Smooth muscle cell (in vitro differentiated cells): ENCODE measurements around the gene MCOLN2. TPM values are rescaled to one million over a fixed set of nuclear protein-coding genes. Genes with fewer than 3 reads are reported as not detected.

Experiments
- DNase-seq: peaks from one replicate; lab custom pipeline; 2025; ENCODE audit not compliant: unreplicated experiment; lab: John Stamatoyannopoulos, UW
- H2AFZ ChIP-seq: fragments of 200-600 bp; sonication (generic); 2 replicates; pipeline ENCODE4 v1.6.0; 2016; ENCODE audit warnings: antibody characterized with exemption, low read depth, mild to moderate bottlenecking
- H3F3A ChIP-seq: fragments of 200-600 bp; sonication (generic); 2 replicates; pipeline ENCODE4 v1.6.0; 2017; ENCODE audit warnings: antibody characterized with exemption, low read depth
- H3K27ac ChIP-seq: fragments of 200-600 bp; sonication (generic); 2 replicates; pipeline ENCODE4 v1.5.1; 2016; ENCODE audit warnings: low read depth, mild to moderate bottlenecking
- H3K27me3 ChIP-seq: fragments of 200-600 bp; sonication (generic); 2 replicates; pipeline ENCODE4 v1.6.1; 2016; ENCODE audit warnings: low read depth, mild to moderate bottlenecking
- H3K36me3 ChIP-seq: fragments of 200-600 bp; sonication (generic); 2 replicates; pipeline ENCODE4 v1.5.1; 2016; ENCODE audit warnings: low read depth
- H3K4me1 ChIP-seq: fragments of 200-600 bp; sonication (generic); 2 replicates; pipeline ENCODE4 v1.5.1; 2016; ENCODE audit warnings: low read depth
- H3K4me2 ChIP-seq: fragments of 200-600 bp; sonication (generic); 2 replicates; pipeline ENCODE4 v1.6.0; 2016; ENCODE audit warnings: mild to moderate bottlenecking
- H3K4me3 ChIP-seq: fragments of 200-600 bp; sonication (generic); 2 replicates; pipeline ENCODE4 v1.5.1; 2016; ENCODE audit warnings: mild to moderate bottlenecking
- H3K79me2 ChIP-seq: fragments of 200-600 bp; sonication (generic); 2 replicates; pipeline ENCODE4 v1.6.0; 2016; ENCODE audit warnings: low read depth, mild to moderate bottlenecking
- H3K9ac ChIP-seq: fragments of 200-600 bp; sonication (generic); 2 replicates; pipeline ENCODE4 v1.6.0; 2016; ENCODE audit warnings: low read depth
- H3K9me3 ChIP-seq: fragments of 200-600 bp; sonication (generic); replicated peaks from 2 replicates; pipeline ENCODE4 v1.5.1; 2016; ENCODE audit warnings: low read depth
- H4K20me1 ChIP-seq: fragments of 200-600 bp; sonication (generic); 2 replicates; pipeline ENCODE4 v1.6.0; 2016; ENCODE audit warnings: low read depth
- CTCF ChIP-seq: fragments of 200-600 bp; sonication (generic); IDR thresholded peaks from 2 replicates; pipeline ENCODE4 v1.5.1; 2017; ENCODE audit warnings: borderline replicate concordance, mild to moderate bottlenecking, antibody characterized with exemption; ENCODE audit not compliant: insufficient read depth, poor library complexity, severe bottlenecking
- WGBS: methylation state at CpG from one replicate; pipeline ENCODE4 v1.1.7; 2016; ENCODE audit warnings: low lambda C conversion rate; 5-methylcytosine and 5-hydroxymethylcytosine counted together
- polyA plus RNA-seq: library from polyadenylated mRNA; unstranded; fragments of >200 nt; fragmentation: Nextera tagmentation; extraction: Ambion mirVana; gene quantifications from 2 replicates; pipeline ENCODE4 v1.2.1, GENCODE V29; 2016
- total RNA-seq: library from RNA; depleted of rRNA; stranded (reverse); fragments of >200 nt; gene quantifications from 2 replicates; pipeline ENCODE4 v1.2.3, GENCODE V29; 2014

MCOLN2 gene
- total and polyA plus RNA-seq, 2 experiments from 2014 or later = not detected

GRCh38 chr1:85001742-85002141, 4.8 kb upstream of the MCOLN2 start:
- H3K4me1 ChIP-seq = peaks cover 10% of the 10 kb centered on the region
- DNase-seq = no peak
- no peaks in the 10 kb centered on the region for H3F3A ChIP-seq
- H3K9me3 ChIP-seq = no peaks in the 10 kb centered on the region
- H3K9ac ChIP-seq = no peak overlapping the region
- no peaks in the 10 kb centered on the region for H3K36me3 ChIP-seq
- TF ChIP-seq CTCF = no peak
- no peak overlapping the region for H3K4me2 ChIP-seq
- no peak overlapping the region for H2AFZ ChIP-seq
- H3K27ac ChIP-seq = no peak overlapping the region
- no peaks in the 10 kb centered on the region for H4K20me1 ChIP-seq
- H3K27me3 ChIP-seq = peaks cover 60% of the 10 kb centered on the region
- no peaks in the 10 kb centered on the region for H3K79me2 ChIP-seq
- no peak overlapping the region for H3K4me3 ChIP-seq

- no peaks in the 10 kb centered on the region for H3K9me3 ChIP-seq
- no peak overlapping the region for H3K9ac ChIP-seq
- no peaks in the 10 kb centered on the region for H4K20me1 ChIP-seq
- 37% methylated on average over 14 of the region's 14 CpGs for WGBS
- H3K36me3 ChIP-seq = no peaks in the 10 kb centered on the region
- no peak overlapping the region for H3K27ac ChIP-seq
- H3K79me2 ChIP-seq = no peaks in the 10 kb centered on the region
- H3F3A ChIP-seq = no peaks in the 10 kb centered on the region
- peak overlapping the region; percentile 58 for H3K4me3 ChIP-seq
- peaks cover 14% of the 10 kb centered on the region for H3K4me1 ChIP-seq
- peaks cover 84% of the 10 kb centered on the region for H3K27me3 ChIP-seq
- H2AFZ ChIP-seq = no peak overlapping the region
- peak overlapping the region; percentile 96 for H3K4me2 ChIP-seq
- DNase-seq = no peak
- no peak for TF ChIP-seq CTCF
Measured at GRCh38 chr1:84998642-84999280, 1.8 kb upstream of the MCOLN2 start.

GRCh38 chr1:84997667-84998600, 1.0 kb upstream of the MCOLN2 start:
- no peaks in the 10 kb centered on the region for H3K9me3 ChIP-seq
- no peaks in the 10 kb centered on the region for H3K36me3 ChIP-seq
- H3K4me3 ChIP-seq = peak overlapping the region; percentile 58
- H3K4me1 ChIP-seq = peaks cover 14% of the 10 kb centered on the region
- H3K27me3 ChIP-seq = peaks cover 84% of the 10 kb centered on the region
- no peak overlapping the region for H3K9ac ChIP-seq
- H3K79me2 ChIP-seq = no peaks in the 10 kb centered on the region
- H2AFZ ChIP-seq = peak overlapping the region; percentile 46
- H3K4me2 ChIP-seq = peak overlapping the region; percentile 96
- H3F3A ChIP-seq = no peaks in the 10 kb centered on the region
- H4K20me1 ChIP-seq = no peaks in the 10 kb centered on the region
- H3K27ac ChIP-seq = no peak overlapping the region
- no peak for DNase-seq
- 3% methylated on average over 58 of the region's 58 CpGs for WGBS
- TF ChIP-seq CTCF = no peak
